IPS DF 4.7 (cell line): ENCODE data around the gene DEPP1.

ENCODE experiments used
- DNase-seq: peaks from one replicate; pipeline ENCODE4 v3.0.0-alpha.2; 2013; ENCODE audit warnings: low spot score; ENCODE audit errors: extremely low read depth

DEPP1 gene

DNA sequence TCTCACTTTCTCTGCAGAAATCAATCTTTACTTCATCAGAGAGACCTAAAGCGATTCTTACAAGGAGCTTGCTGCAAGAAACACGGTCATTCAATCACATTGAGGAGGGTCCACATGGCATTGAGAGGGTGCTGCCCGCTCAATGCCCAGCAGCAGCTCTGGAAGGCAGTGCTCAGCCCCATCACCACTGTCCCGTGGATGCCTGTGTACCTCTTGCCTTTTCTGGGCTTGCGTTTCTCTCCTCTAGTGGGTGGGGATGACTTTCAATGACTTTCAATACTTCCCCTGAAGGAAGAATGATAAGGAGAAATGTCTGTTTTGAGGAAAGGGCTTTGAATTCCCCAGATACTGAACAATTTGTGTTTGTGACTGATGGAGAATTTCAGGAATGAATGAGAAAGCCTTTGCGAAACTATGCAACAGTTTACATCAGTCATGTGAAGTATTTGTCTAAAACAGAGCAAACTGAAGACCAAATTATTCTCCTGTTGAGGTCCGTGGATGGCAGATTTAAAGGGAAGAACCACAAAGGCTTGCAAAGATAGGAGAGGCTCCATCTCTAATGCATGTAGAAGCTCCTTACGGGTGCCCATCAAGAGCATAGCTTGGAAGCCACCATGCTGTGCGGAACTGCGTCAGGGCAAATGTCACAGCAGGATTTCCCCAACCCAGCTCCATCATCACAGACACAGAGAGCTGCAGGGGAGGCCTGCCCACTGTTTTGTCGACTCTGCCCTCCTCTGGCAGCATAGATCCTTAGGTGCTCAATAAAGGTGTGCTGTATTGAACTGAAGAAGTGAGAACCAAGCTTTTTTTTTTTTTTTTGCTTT, 15.5 kb upstream of the DEPP1 start:
- no peak for DNase-seq

DNA sequence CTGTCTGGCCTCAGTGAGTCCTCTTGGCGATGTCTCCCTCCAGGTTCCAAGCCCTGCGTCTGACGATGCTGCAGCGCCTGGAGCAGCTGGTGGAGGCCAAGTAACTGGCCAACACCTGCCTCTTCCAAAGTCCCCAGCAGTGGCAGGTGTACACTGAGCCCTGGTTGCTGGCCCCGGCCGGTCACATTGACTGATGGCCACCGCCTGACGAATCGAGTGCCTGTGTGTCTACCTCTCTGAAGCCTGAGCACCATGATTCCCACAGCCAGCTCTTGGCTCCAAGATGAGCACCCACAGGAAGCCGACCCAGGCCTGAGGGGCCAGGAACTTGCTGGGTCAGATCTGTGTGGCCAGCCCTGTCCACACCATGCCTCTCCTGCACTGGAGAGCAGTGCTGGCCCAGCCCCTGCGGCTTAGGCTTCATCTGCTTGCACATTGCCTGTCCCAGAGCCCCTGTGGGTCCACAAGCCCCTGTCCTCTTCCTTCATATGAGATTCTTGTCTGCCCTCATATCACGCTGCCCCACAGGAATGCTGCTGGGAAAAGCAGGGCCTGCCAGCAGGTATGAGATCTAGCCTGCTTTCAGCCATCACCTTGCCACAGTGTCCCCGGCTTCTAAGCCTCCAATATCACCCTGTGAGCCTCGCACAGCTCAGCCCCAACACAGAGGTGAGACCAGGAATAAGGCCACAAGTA, 14.8 kb upstream of the DEPP1 start:
- DNase-seq = no peak

DNA sequence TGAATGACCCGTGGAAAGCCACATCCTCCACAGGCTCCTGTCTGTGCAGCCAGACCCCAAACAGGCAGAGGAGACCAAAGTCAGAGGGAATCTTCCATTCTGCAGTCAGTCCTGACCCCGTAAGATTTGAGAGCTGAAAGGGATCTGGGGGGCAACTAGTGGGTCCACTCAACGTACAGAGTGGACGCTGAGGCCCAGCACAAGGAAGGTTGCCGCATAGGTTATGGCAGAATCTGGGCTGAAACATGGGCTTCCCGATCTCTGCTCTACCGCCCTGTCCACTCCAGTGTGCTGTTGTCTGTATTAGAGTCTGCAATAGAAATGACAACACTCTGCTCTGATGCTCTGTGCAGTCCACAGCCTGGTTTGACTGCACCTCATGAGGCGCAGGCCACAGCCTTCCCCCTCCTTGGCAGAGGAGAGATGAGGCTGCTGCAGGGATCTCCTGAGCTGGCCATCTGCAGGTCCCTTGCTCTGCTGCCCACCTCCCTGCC, 14.2 kb upstream of the DEPP1 start:
- DNase-seq = no peak

DNA sequence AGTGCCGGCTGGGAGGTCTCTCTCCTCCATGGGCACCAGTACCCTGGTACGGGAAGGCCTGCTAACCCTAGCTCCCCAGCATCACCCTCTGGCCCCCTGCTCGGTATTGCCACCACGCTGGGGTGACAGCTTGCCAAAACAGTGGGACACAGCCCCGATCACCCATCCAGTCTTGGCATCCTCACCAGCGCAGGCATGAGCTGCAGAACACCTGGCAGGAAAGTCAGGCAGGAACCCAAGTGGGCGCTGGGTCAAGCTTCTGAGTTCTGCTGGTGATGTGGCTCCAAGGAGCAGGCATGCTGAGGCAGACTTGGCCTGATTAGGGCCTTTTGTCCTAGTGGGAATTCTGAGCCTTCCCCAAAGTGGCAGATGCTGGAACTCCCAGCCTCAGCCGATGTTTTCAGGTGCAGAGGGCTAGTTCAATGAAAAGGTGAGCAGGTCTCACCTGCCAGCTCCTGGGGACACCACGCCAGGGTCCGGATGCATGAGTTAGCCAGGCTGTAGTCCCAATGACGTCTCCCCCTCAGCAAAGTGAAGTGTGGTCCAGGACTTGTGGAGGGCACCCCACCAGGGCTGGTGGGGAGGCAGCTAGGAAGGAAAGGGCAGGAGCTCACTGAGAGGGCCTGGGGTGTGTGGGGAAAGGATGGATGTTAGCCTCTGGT, 13.6 kb upstream of the DEPP1 start:
- DNase-seq = no peak

DNA sequence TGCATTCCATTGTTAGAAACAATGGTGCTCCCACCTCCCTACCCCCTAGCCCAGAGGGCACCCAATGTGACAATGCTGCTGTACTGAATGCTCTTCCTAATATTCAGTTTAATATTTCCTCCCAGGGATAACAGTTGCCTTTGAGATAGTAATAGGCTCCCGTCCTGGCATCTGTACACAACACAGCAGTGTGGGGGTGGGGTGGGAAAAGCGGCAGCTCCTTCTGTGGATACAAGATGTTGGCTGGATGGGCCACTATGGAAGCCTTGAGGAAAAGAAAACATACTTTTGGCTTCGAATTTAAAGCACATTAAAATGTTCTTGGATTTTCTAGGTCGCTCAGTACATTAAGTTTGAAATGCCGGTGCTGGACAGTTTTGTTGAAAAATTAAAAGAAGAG, 13.0 kb upstream of the DEPP1 start:
- no peak for DNase-seq

DNA sequence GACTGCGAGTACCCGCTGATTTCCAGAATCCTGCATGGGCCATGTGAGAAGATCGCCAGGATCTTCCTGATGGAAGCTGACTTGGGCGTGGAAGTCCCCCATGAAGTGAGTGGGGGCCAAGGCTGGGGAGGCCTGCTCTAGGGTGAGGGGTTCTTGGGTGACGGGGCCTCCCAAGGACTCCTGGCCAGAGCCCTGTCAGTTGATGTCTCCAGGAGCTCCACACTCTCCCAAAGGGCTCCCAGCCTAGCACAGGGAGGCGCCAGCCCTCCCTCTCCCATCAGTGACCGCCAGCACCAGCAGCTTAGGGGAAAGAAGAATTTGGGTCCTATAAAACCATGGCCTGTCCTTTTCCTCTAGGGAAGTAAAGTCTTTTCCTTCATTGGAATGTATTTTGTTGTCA, 12.4 kb upstream of the DEPP1 start:
- no peak for DNase-seq

DNA sequence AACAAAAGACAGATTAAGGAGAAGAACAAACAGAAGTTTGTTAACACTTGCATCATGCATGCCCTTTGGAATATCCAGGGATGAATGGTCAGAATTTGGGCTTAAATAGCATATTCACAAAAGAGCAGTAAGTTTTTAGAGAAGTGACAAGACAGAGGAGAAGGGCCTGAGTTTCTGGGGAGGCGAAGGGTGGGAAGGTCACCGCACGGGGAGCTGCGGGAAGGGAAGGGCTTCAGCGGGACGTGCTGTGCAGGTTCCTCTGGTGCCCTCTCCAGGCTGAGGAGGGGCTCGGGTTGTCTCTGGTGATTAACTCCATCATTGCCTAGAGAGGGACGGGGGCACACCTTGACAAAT, 11.7 kb upstream of the DEPP1 start:
- DNase-seq = no peak

DNA sequence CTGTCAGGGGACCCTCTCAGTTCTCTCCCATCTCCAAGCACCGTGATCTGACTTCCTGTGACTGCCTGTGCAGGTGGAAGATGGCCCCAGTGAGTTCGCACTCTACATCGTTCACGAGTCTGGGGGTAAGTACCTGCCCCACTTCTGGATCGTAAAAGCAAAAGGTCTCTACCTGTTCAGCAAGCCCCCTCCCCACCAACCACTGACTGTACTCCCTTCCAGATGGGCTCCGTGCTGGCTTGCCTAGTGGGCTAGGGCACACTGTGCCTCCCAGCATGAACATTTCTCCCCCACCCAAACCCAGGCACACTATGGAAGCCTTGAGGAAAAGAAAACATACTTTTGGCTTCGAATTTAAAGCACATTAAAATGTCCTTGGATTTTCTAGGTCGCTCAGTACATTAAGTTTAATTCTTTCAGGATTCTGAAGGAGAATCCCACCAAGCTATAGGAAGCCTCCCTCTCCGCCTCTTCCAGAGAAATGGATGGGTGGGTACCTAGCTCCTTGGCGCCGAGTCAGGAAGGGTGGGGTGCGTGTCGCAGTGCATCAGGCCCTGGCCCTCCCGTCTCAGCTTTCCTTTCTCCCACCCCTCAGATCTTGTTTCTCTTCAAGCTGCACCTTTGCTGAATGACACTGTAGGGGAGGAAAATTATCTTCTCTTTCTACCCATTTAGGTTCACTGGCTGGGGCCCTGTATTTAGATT, 11.1 kb upstream of the DEPP1 start:
- DNase-seq = no peak

DNA sequence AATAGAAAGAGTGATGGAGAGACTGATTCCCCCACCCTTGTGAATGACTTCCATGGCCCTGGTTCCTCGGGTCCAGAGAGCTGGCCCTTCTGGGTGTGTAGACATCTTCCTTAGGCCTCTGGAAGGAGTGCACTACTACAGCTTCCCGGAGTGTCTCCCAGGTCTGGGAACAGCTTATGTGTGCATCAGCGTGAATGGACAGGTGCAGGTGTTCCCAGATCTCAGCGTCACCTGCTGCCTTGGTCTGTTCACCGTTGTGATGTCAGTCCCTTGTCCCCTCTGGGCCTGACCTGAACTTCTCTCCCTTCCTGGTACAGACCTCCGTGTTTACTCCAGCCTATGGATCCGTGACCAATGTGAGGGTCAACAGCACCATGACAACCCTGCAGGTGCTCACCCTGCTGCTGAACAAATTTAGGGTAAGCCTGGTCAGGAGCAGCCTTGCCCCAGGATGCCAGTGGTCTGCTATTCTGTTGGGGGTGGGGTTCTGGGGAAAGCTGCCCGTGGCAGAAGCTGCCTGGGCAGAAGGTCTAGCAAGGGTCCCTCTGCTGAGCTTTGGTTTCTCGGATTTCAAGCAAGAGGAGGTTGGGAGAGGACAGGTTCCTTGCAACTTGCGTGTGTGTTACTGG, 10.5 kb upstream of the DEPP1 start:
- no peak for DNase-seq

DNA sequence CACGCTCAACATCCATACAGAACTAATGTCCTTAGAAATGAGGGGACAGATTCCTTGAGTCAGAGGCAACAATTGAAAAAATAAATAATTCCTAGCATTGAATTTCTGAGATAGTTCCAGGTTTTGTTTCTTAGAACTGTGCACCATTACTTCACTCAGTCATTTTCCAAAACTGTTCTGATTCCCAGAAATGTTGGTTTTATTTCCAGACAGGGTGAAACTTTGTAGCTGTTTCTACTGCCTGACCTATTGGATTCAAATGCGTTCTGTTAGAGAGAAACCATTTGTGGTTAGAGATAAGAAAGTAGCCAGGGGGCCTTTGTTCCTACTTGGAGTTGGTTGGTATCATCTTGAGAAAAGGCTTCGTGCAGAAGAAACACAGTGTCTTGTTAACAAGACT, 8.1 kb upstream of the DEPP1 start:
- DNase-seq = no peak

DNA sequence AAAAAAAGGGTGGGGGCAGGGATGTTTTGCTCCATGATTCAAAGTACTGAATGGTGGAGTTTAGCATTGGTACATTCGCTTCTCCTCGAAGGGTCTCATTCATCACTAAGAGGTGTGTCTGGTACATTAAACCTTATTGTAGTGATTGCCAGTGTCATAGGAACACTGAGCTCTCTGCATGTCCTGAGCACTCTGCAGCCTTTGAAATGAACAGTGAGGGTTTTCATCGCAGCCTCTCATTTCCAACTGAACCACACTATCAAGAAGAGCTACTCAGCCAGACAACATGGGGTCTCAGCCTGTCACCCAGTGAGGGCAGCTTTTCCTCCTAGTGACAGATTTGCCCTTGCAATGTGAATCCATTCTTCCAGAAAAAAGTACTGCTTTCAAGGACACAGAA, 7.6 kb upstream of the DEPP1 start:
- no peak for DNase-seq

DNA sequence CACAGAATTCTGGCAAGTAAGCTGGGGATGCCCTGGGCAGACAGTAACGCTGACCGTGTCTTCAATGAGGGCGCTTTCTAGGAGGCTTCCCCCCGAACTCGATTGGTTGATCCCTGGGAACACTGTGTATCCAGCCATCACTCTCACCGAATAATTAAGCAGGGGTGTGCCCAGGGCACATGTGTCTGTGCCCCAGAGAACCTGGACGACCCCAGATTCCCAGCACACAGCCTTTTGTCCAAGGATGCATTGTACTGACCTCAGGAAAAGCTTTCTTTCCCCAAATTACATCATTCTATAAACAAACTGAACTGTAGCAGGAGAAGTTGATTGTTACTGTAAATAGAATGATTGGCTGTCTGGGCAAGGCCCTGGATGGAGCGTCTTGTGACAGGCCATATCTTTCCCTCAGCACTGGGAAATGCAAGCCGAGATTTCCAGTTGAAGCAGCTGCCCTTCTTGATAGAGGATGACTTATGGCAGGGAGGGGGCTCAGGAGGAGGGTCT, 6.6 kb upstream of the DEPP1 start:
- no peak for DNase-seq

DNA sequence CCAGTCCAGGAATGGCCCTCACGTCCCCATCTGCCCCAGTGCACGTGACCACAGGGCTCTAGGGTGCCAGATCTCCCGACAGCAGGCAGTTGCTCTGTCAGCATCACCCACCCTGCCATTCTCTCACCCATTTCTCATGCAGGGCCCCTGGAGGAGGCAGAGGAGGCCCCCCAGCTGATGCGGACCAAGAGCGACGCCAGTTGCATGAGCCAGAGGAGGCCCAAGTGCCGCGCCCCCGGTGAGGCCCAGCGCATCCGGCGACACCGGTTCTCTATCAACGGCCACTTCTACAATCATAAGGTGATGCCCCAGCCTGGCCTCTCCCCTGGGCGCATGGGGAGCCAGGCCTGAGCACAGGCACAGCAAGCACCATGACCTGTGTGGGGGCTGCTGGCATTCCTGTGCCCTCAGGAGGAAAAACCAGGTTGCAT, 6.1 kb upstream of the DEPP1 start:
- DNase-seq = no peak

DNA sequence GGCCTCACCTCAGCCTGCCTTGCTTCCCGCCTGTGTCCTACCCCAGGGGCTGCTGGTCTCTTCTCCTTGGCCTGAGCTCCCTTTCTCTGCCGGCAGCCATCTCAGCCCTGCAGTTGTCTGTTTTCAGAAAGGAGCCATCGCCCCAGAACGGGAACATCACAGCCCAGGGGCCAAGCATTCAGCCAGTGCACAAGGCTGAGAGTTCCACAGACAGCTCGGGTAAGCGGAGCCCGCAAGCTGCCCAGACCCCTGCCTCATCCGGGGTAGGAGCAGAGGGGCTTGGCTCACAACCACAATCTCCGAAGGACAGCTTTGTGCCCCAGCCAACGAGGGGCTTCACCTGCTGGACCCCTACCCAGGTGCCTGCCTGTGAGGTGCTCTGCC, 5.3 kb upstream of the DEPP1 start:
- no peak for DNase-seq

DNA sequence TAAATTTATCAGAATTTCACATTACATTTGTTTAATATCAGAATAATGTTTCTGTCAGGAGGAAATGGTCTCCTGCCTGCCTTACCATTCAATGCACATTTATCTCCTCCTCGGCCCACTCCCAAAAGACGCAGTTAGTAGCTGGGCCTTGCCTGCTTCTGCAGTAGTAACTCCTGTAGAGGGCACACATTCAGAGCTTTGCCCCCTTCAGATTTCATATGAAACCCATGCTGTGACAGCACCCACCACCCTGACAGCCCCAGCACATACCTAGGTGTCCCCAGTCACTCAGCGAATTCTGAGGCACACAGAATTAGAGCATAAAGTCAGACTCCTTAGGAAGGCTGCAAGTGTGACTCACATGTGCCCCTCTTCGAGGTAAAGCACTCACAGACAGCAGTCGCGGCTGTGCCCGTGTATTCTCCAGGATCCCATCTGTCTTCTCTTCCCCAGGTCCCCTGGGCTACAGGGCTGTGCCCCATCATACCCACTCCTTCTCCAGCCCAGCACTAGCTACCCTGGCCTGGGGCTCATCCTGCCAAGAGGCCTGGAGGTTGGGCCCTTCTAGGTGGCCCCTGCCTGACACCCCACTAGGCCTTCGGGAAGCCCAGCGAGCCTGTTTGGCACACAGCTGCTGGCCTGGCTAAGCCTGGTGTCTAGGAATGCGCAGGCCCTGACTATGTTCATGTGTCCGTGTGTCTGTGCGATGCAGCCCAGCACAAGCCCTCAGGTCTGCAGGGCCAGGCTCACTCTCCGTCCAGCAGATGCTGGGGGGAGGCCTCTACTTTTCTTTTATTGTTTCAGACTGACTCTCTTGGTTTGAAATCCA, 4.7 kb upstream of the DEPP1 start:
- DNase-seq = no peak

DNA sequence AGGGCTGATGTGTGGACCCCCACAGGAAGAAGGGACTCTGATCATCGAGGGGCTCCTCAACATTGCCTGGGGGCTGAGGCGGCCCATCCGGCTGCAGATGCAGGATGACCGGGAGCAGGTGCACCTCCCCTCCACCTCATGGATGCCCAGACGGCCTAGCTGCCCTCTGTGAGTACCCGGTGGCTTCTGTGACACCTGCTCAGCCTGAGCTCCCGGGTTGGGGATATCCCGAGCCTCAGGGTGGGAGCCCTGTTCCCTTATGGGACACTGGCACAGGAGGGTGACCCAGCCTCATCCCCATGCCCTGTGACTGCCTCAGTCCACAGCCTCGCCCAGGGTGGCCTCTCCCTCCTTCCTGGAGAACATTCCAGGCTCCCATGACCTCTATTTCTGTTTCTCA, 3.9 kb upstream of the DEPP1 start:
- no peak for DNase-seq

DNA sequence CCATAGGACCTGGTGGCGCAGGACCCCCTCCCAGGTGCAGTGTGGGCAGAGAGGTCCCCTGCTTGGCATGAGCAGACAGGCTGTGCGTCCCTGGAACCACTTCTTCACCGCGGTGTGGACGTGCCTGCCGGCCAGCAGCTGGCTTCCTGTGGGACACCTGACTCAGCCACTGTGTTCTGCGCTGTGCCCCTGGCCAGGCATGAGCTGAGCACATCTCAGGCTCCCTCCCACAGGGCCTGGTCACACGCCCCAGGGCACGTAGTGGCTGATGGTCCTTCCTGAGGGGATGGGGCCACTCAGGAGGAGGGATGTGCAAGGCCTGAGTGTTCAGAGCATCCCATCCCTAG, 3.5 kb upstream of the DEPP1 start:
- DNase-seq = no peak

DNA sequence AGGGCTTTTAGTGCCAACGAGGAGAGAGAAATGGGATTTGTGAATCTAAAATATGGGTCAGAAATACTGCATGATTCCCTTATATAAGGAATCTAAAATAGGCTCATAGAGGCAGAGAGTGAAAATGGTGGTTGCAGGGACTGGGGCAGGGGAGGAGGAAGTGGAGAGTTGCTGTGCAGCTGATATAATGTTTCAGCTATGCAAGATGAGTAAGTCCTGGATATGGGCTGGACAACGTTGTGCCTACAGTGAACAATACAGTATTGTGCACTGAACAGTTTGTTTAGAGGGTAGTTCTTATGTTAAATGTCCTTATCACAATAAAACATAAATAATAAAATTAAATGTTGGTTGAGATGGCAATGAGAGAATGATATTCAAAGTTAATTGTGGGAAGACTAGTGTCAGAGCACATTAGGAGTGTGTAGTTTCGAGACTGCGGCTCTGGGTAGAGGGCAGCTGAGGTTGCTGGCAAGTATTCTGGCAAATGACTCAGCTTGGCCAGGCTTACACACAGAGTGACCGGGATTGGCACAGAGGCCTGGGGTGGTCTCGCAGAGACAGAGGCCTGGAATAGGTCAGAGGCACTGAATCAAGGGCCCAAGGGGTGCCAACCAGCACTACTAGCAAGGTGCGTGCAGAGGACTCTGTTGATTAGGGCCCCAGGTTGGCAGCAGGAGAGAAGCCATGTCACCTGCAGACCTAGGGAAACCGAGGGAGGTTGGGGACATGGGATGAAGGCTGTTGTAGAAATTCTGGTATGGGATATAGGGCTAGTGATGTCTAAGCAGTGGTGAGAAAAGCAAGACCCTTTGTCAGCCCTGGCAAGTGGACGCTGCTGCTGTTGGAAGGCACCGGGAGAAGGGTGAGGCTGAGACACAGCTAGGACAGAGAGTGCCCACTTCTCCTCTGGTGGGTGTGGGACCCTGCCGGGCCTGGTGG, 2.8 kb upstream of the DEPP1 start:
- DNase-seq = no peak
